OCI-LY7 (cell line): Measurements from ENCODE around the gene UPK3A.

Source experiments
- EZH2phosphoT487 ChIP-seq: fragments of 200-600 bp; sonication (generic); IDR thresholded peaks from 2 replicates; pipeline ENCODE4 v1.6.1; 2018; ENCODE audit warnings: low read depth, borderline replicate concordance, mild to moderate bottlenecking, mixed run types, antibody characterized with exemption, low read length, moderate library complexity, mixed read lengths
- TF ChIP-seq, protein P1 (sequence below): fragments of 200-600 bp; sonication (generic); conservative IDR thresholded peaks from 2 replicates; pipeline ENCODE4 v1.5.1; 2014; ENCODE audit warnings: mild to moderate bottlenecking, antibody characterized with exemption, low read length, moderate library complexity, mixed read lengths

DNA sequence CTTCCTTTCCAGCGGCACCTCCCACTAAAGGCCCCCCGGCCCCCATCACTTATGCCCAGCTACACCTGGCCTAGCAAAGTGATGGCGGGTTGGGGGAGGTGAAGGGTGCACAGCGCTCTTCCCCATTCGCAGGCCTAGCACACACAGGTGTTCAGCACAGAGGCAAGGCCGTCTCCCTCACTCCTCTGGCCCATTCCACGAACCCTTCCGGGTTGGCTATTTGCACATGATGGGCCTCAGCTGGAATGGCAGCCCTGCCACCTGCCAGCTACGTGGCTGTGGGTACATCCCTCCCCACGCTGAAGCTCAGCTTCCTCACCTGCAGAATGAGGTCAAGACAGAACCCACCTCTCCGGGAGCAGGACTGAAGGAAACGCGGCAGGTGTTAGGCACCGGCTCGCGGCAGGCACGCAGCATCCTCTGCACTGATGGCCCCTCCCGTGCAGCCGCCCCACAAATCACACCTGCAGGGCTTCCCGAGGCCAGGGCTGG lies 48.9 kb upstream of the UPK3A start:
- TF ChIP-seq, protein P1, sequence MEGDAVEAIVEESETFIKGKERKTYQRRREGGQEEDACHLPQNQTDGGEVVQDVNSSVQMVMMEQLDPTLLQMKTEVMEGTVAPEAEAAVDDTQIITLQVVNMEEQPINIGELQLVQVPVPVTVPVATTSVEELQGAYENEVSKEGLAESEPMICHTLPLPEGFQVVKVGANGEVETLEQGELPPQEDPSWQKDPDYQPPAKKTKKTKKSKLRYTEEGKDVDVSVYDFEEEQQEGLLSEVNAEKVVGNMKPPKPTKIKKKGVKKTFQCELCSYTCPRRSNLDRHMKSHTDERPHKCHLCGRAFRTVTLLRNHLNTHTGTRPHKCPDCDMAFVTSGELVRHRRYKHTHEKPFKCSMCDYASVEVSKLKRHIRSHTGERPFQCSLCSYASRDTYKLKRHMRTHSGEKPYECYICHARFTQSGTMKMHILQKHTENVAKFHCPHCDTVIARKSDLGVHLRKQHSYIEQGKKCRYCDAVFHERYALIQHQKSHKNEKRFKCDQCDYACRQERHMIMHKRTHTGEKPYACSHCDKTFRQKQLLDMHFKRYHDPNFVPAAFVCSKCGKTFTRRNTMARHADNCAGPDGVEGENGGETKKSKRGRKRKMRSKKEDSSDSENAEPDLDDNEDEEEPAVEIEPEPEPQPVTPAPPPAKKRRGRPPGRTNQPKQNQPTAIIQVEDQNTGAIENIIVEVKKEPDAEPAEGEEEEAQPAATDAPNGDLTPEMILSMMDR, result no peak
- no peak for TF ChIP-seq EZH2phosphoT487
